IPS DF 4.7 (cell line): ENCODE results near the gene MSLN.

Experiments
- DNase-seq: peaks from one replicate; pipeline ENCODE4 v3.0.0-alpha.2; 2013; ENCODE audit warnings: low spot score; ENCODE audit errors: extremely low read depth

The MSLN gene

GRCh38 chr16:789191-789850, 28.8 kb downstream of the MSLN start:
- DNase-seq = no peak

- no peak for DNase-seq
Observed at GRCh38 chr16:790086-790485, 29.6 kb downstream of the MSLN start.

GRCh38 chr16:791131-791530, 30.6 kb downstream of the MSLN start:
- DNase-seq = no peak

GRCh38 chr16:792221-792995, 31.9 kb downstream of the MSLN start:
- no peak for DNase-seq

- no peak for DNase-seq
Observed at GRCh38 chr16:793414-793813, 32.9 kb downstream of the MSLN start.

- no peak for DNase-seq
Observed at GRCh38 chr16:794091-794822, 33.7 kb downstream of the MSLN start.

GRCh38 chr16:794853-795466, 34.4 kb downstream of the MSLN start:
- no peak for DNase-seq

GRCh38 chr16:795580-796229, 35.2 kb downstream of the MSLN start:
- no peak for DNase-seq

- DNase-seq = no peak
Observed at GRCh38 chr16:796296-797119, 36.0 kb downstream of the MSLN start.

GRCh38 chr16:797120-797420, 36.5 kb downstream of the MSLN start:
- no peak for DNase-seq

GRCh38 chr16:797686-798085, 37.2 kb downstream of the MSLN start:
- no peak for DNase-seq

- no peak for DNase-seq
Observed at GRCh38 chr16:798666-799065, 38.1 kb downstream of the MSLN start.

GRCh38 chr16:799111-799947, 38.8 kb downstream of the MSLN start:
- no peak for DNase-seq

- no peak for DNase-seq
Observed at GRCh38 chr16:799948-800833, 39.7 kb downstream of the MSLN start, which contains the start of gene GNG13. Gene GNG13, minus strand, starts transcription at chr16:800734. Its CDS starts 1,657 bp downstream, at chr16:799077.

GRCh38 chr16:800834-801511, 40.4 kb downstream of the MSLN start:
- no peak for DNase-seq

- no peak for DNase-seq
Observed at GRCh38 chr16:801584-802363, 41.2 kb downstream of the MSLN start.

- DNase-seq = no peak
Observed at GRCh38 chr16:802461-802860, 41.9 kb downstream of the MSLN start.
